Measurements from ENCODE around the gene MUS81.

Gene MUS81

DNA sequence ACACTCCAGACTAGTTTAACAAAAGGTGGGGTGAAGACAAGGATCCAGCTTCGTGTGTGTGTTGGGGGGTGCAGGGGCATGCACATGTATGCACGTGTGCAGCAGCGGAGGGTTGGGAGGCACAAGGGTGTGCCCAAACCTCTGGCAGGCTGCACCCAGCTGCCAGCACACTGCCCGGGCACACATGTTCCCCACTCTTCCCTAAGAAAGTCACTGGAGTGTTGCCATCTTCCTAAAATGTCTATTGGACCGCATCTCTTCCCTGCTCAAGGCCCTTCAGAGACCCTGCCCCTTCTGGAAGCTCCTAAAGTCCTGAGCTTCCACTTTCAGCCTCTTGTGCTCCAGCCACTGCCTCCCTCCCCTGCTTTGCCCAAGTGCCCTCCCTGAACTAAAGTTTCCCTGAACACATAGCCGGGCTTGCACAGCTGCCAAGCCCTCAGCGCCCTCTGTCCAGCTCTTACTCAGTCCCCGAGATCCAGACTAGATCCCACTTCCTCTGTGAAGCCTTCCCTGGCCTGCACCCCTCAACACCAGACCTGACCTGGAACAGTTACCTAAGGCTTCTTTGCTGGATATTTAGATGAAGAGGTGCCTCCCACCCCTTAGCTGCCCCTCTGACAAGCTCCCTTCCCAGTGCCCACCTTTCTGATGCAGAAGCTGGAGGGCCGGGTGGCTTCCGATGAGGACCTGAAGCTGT lies 8.3 kb upstream of the MUS81 start:
- peak; percentile 4; the same call in 2 of the 3 replicates for ATAC-seq (ENCODE audit: insufficient read depth, low read depth)

DNA sequence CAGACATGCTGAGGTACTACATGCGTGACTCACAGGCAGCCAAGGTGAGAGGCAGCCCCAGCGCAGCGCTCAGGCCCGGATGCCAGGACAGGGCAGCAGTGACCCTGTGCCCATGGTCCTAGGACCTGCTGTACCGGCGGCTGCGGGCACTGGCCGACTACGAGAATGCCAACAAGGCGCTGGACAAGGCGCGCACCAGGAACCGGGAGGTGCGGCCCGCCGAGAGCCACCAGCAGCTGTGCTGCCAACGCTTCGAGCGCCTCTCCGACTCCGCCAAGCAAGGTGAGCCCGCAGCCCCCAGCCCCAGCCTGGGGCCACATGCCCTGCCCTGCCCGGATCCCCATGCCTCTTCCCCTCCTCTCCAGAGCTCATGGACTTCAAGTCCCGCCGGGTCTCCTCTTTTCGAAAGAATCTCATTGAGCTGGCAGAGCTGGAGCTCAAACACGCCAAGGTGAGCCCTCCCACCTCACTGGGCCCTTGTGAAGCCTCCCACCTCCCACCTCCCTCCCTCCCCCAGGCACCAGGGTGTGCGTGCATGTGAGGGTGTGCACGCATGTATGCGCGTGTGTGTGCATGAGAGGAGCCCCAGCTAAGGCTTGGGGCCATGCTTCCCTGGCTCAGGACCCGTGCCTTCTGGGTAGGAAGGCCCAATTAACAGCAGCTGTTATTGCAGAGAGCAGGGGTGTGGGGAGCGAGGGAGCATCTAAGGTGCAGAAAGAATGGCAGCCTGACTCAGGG lies 7.6 kb upstream of the MUS81 start:
- ATAC-seq (ENCODE audit: insufficient read depth, low read depth): no peak
- Histone ChIP-seq H2AFZ (ENCODE audit: low read depth, low read length) (no peak overlapping the region), H3K4me1 (ENCODE audit: insufficient read depth, low read length) (peaks cover 18% of the 10 kb centered on the region), H3K4me3 (ENCODE audit: low read depth in 1 of 2, low read length in 2 of 2) (no peak overlapping the region), H3K9me3 (ENCODE audit: insufficient read depth, low read length, severe bottlenecking) (no peaks in the 10 kb centered on the region), H3K4me2 (ENCODE audit: insufficient read depth, low read length) (no peak overlapping the region), H3K79me2 (ENCODE audit: insufficient read depth, low read length) (peaks cover 38% of the 10 kb centered on the region), H3K27me3 (ENCODE audit: insufficient read depth, low read length, poor library complexity) (no peaks in the 10 kb centered on the region), H4K20me1 (ENCODE audit: insufficient read depth, low read length) (peaks cover 69% of the 10 kb centered on the region), H3K27ac (ENCODE audit: low read length) (no peak overlapping the region), H3K9ac (ENCODE audit: low read depth, low read length) (no peak overlapping the region), H3K36me3 (ENCODE audit: insufficient read depth, low read length) (peaks cover 63% of the 10 kb centered on the region)
- no peak for TF ChIP-seq EZH2 (IDR thresholded peaks at IDR 0.05; ENCODE audit: borderline replicate concordance, low read depth, low read length, severe bottlenecking)
- TF ChIP-seq, protein P1, sequence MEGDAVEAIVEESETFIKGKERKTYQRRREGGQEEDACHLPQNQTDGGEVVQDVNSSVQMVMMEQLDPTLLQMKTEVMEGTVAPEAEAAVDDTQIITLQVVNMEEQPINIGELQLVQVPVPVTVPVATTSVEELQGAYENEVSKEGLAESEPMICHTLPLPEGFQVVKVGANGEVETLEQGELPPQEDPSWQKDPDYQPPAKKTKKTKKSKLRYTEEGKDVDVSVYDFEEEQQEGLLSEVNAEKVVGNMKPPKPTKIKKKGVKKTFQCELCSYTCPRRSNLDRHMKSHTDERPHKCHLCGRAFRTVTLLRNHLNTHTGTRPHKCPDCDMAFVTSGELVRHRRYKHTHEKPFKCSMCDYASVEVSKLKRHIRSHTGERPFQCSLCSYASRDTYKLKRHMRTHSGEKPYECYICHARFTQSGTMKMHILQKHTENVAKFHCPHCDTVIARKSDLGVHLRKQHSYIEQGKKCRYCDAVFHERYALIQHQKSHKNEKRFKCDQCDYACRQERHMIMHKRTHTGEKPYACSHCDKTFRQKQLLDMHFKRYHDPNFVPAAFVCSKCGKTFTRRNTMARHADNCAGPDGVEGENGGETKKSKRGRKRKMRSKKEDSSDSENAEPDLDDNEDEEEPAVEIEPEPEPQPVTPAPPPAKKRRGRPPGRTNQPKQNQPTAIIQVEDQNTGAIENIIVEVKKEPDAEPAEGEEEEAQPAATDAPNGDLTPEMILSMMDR (IDR thresholded peaks at IDR 0.05; ENCODE audit: borderline replicate concordance, extremely low read depth, low read length, poor library complexity, severe bottlenecking): no peak
- peak; percentile 23 for DNase-seq

More for the DNA sequence above, 8.3 kb upstream of the MUS81 start:
- H3K4me3 ChIP-seq (ENCODE audit: low read depth in 1 of 2, low read length in 2 of 2): no peak overlapping the region
- H3K36me3 ChIP-seq (ENCODE audit: insufficient read depth, low read length): peaks cover 57% of the 10 kb centered on the region
- TF ChIP-seq EZH2 (IDR thresholded peaks at IDR 0.05; ENCODE audit: borderline replicate concordance, low read depth, low read length, severe bottlenecking): no peak
- TF ChIP-seq, protein P1 (IDR thresholded peaks at IDR 0.05; ENCODE audit: borderline replicate concordance, extremely low read depth, low read length, poor library complexity, severe bottlenecking): no peak
- peak; percentile 20 for DNase-seq
- H2AFZ ChIP-seq (ENCODE audit: low read depth, low read length): no peak overlapping the region
- no peak overlapping the region for H3K27ac ChIP-seq (ENCODE audit: low read length)
- no peak overlapping the region for H3K4me2 ChIP-seq (ENCODE audit: insufficient read depth, low read length)
- H3K27me3 ChIP-seq (ENCODE audit: insufficient read depth, low read length, poor library complexity): no peaks in the 10 kb centered on the region
- peaks cover 62% of the 10 kb centered on the region for H4K20me1 ChIP-seq (ENCODE audit: insufficient read depth, low read length)
- H3K79me2 ChIP-seq (ENCODE audit: insufficient read depth, low read length): peaks cover 31% of the 10 kb centered on the region
- H3K9me3 ChIP-seq (ENCODE audit: insufficient read depth, low read length, severe bottlenecking): no peaks in the 10 kb centered on the region
- H3K4me1 ChIP-seq (ENCODE audit: insufficient read depth, low read length): peaks cover 18% of the 10 kb centered on the region
- no peak overlapping the region for H3K9ac ChIP-seq (ENCODE audit: low read depth, low read length)

DNA sequence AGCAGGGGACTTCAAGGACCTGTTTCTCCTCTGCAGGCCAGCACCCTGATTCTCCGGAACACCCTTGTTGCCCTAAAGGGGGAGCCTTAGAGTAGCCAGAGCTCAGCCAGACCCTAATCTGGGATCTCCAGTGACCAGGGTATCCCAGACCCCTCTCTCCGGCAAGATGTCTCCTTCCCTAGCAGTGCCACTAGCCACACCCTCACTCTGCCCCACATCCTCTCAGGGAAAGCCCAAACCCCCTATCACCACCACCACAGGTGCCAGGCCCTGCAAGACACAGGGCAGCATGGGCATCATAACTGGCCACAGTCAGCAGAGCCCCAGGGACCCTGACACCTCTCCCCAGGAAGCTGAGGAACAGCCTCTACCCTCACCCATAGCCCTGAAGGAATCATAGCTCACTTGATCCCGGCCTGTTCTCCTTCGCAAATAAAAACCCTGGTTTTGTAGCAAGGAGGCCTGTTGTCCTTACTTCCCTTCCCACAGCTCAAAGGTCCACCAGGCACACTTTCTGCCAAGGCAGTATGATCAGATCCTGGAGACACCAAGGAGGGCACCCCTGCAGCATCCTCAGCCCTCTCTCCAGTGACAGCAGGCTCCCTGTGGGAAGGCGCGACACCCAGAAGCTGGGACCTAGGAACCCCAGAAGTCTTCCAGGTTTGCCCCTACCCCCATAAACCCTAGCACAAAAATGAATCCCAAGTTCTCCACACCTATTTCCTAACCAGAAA lies 6.8 kb upstream of the MUS81 start:
- H3K27ac ChIP-seq (ENCODE audit: low read length): no peak overlapping the region
- peak; percentile 18 for DNase-seq
- H3K36me3 ChIP-seq (ENCODE audit: insufficient read depth, low read length): peaks cover 63% of the 10 kb centered on the region
- H4K20me1 ChIP-seq (ENCODE audit: insufficient read depth, low read length): peaks cover 69% of the 10 kb centered on the region
- TF ChIP-seq, protein P1 (IDR thresholded peaks at IDR 0.05; ENCODE audit: borderline replicate concordance, extremely low read depth, low read length, poor library complexity, severe bottlenecking): peak; percentile 30
- no peak for TF ChIP-seq EZH2 (IDR thresholded peaks at IDR 0.05; ENCODE audit: borderline replicate concordance, low read depth, low read length, severe bottlenecking)
- no peak overlapping the region for H3K4me2 ChIP-seq (ENCODE audit: insufficient read depth, low read length)
- H3K9ac ChIP-seq (ENCODE audit: low read depth, low read length): no peak overlapping the region
- ATAC-seq (ENCODE audit: insufficient read depth, low read depth): no peak
- H2AFZ ChIP-seq (ENCODE audit: low read depth, low read length): no peak overlapping the region
- H3K4me3 ChIP-seq (ENCODE audit: low read depth in 1 of 2, low read length in 2 of 2): no peak overlapping the region
- peaks cover 20% of the 10 kb centered on the region for H3K4me1 ChIP-seq (ENCODE audit: insufficient read depth, low read length)
- H3K79me2 ChIP-seq (ENCODE audit: insufficient read depth, low read length): peaks cover 41% of the 10 kb centered on the region
- no peaks in the 10 kb centered on the region for H3K9me3 ChIP-seq (ENCODE audit: insufficient read depth, low read length, severe bottlenecking)
- H3K27me3 ChIP-seq (ENCODE audit: insufficient read depth, low read length, poor library complexity): no peaks in the 10 kb centered on the region
